CD14-positive monocyte (primary cell): Measurements from ENCODE around the gene TANC1. TPM values are rescaled to one million over a fixed set of nuclear protein-coding genes. Genes with fewer than 3 reads are reported as not detected.
"Not testable (repeated sequence)": the region's sequence is repeated elsewhere in the genome, so short reads cannot be mapped to it uniquely, and the experiment has no call there.

Experiments
- DNase-seq, 3 donors: peaks; one replicate each; pipeline ENCODE4 v3.0.0-alpha.2; 2011 to 2022
- H2AFZ ChIP-seq: 2 replicates; pipeline ENCODE4 v1.6.0; 2012; ENCODE audit warnings: mild to moderate bottlenecking, low read depth, low read length, inconsistent platforms; ENCODE audit not compliant: insufficient read depth, poor library complexity, severe bottlenecking
- H3K27ac ChIP-seq, 2 donors: 1 replicate in 1 of 2; 2 replicates in 1 of 2; pipeline ENCODE4 v1.5.1; 2012 to 2013; ENCODE audit warnings: low read length in 2 of 2, control low read depth in 1 of 2, inconsistent platforms in 1 of 2, low read depth in 1 of 2, mild to moderate bottlenecking in 1 of 2
- H3K27me3 ChIP-seq, 2 donors: one replicate each; pipeline versions ENCODE4 v1.6.0 to v1.6.1; 2011 to 2013; ENCODE audit warnings: low read length in 2 of 2; ENCODE audit not compliant: control insufficient read depth in 2 of 2, insufficient read depth in 2 of 2
- H3K36me3 ChIP-seq, 2 donors: replicated peaks in 1 of 2; 1 replicate in 1 of 2; 2 replicates in 1 of 2; pipeline versions ENCODE4 v1.5.1 to v1.6.1; 2012 to 2013; ENCODE audit warnings: low read length in 2 of 2, control low read depth in 1 of 2, inconsistent platforms in 1 of 2, mild to moderate bottlenecking in 1 of 2; ENCODE audit not compliant: insufficient read depth in 2 of 2, control insufficient read depth in 1 of 2
- H3K4me1 ChIP-seq, 2 donors: 1 replicate in 1 of 2; 2 replicates in 1 of 2; pipeline versions ENCODE4 v1.5.1 to v1.6.1; 2012 to 2013; ENCODE audit warnings: low read length in 2 of 2, control low read depth in 1 of 2, inconsistent platforms in 1 of 2, mild to moderate bottlenecking in 1 of 2, moderate library complexity in 1 of 2; ENCODE audit not compliant: insufficient read depth in 2 of 2, control insufficient read depth in 1 of 2
- H3K4me2 ChIP-seq: replicated peaks from 2 replicates; pipeline ENCODE3; 2012; ENCODE audit warnings: low read length, moderate library complexity, mild to moderate bottlenecking; ENCODE audit not compliant: poor library complexity, severe bottlenecking; ENCODE audit errors: extremely low read depth
- H3K4me3 ChIP-seq, 3 experiments: fragments of 200-600 bp in 1 of 3; sonication (generic) in 1 of 3; replicated peaks in 1 of 3; 1 replicate in 2 of 3; 2 replicates in 1 of 3; pipeline ENCODE4 v1.5.1; 2011 to 2013; ENCODE audit warnings: low read length in 3 of 3, mild to moderate bottlenecking in 3 of 3, control low read depth in 2 of 3, low read depth in 2 of 3, inconsistent platforms in 1 of 3, moderate library complexity in 1 of 3
- H3K79me2 ChIP-seq: 2 replicates; pipeline ENCODE4 v1.6.0; 2012; ENCODE audit warnings: mild to moderate bottlenecking, control low read depth, inconsistent platforms, low read length, moderate library complexity; ENCODE audit not compliant: insufficient read depth
- H3K9ac ChIP-seq: 2 replicates; pipeline ENCODE4 v1.6.0; 2017; ENCODE audit warnings: low read length, mild to moderate bottlenecking; ENCODE audit not compliant: insufficient read depth, poor library complexity, severe bottlenecking
- H3K9me3 ChIP-seq, 2 donors: replicated peaks in 1 of 2; 1 replicate in 1 of 2; 2 replicates in 1 of 2; pipeline versions ENCODE4 v1.5.1 to v1.6.1; 2012 to 2013; ENCODE audit warnings: low read length in 2 of 2, control low read depth in 1 of 2; ENCODE audit not compliant: control insufficient read depth in 1 of 2, insufficient read depth in 1 of 2
- H4K20me1 ChIP-seq: 2 replicates; pipeline ENCODE4 v1.6.0; 2012; ENCODE audit warnings: mild to moderate bottlenecking, low read length, control low read depth, moderate library complexity; ENCODE audit not compliant: insufficient read depth
- H3K27ac Mint-ChIP-seq, 7 donors: one replicate each; pipeline ENCODE4 v1.8.0; 2020; ENCODE audit warnings: mild to moderate bottlenecking in 7 of 7, mixed read lengths in 7 of 7, moderate library complexity in 6 of 7, inconsistent platforms in 2 of 7
- H3K27me3 Mint-ChIP-seq, 3 donors: one replicate each; pipeline ENCODE4 v1.8.0; 2021 to 2022; ENCODE audit warnings: low read depth in 3 of 3, mild to moderate bottlenecking in 3 of 3, mixed read lengths in 3 of 3, moderate library complexity in 3 of 3, inconsistent platforms in 1 of 3
- H3K36me3 Mint-ChIP-seq, 2 donors: one replicate each; pipeline ENCODE4 v1.8.0; 2020; ENCODE audit warnings: mixed read lengths in 2 of 2, inconsistent platforms in 1 of 2, mild to moderate bottlenecking in 1 of 2
- H3K4me1 Mint-ChIP-seq: one replicate; pipeline ENCODE4 v1.8.0; 2020; ENCODE audit warnings: mild to moderate bottlenecking, mixed read lengths
- H3K4me3 Mint-ChIP-seq, 2 donors: one replicate each; pipeline ENCODE4 v1.8.0; 2020; ENCODE audit warnings: mild to moderate bottlenecking in 2 of 2, mixed read lengths in 2 of 2, moderate library complexity in 1 of 2
- H3K9me3 Mint-ChIP-seq, 7 donors: one replicate each; pipeline ENCODE4 v1.8.0; 2020 to 2022; ENCODE audit warnings: mixed read lengths in 7 of 7, mild to moderate bottlenecking in 6 of 7, moderate library complexity in 6 of 7, inconsistent platforms in 2 of 7
- CTCF ChIP-seq: fragments of 200-600 bp; IDR thresholded peaks from one replicate; pipeline ENCODE4 v1.8.0; 2022; ENCODE audit warnings: antibody characterized with exemption, mild to moderate bottlenecking
- WGBS: methylation state at CpG from one replicate; pipeline ENCODE4 v1.1.5; 2013; ENCODE audit warnings: missing lambda C conversion rate; ENCODE audit not compliant: insufficient coverage; 5-methylcytosine and 5-hydroxymethylcytosine counted together
- intact Hi-C, 2 donors: fragments of 100-400 bp; cut with micrococcal nuclease; formaldehyde crosslinking; loops; one replicate each; pipeline versions ENCODE4 v1.15.0 to v1.15.1; 2023
- polyA plus RNA-seq, 3 donors: library from polyadenylated mRNA; depleted of rRNA in 1 of 3; unstranded in 2 of 3; stranded (reverse) in 1 of 3; fragments of 300-500 nt in 2 of 3; fragments of >200 nt in 1 of 3; fragmentation: Illumina TruSeq in 2 of 3; gene quantifications; 1 replicate in 2 of 3; 2 replicates in 1 of 3; pipeline ENCODE4 v1.2.3, GENCODE V29; 2012 to 2021

Gene TANC1
- polyA plus RNA-seq, 3 donors: 0.04 TPM; not detected in 2

- H3K9ac ChIP-seq: no peak overlapping the region
- H3K27ac Mint-ChIP-seq: no peak overlapping the region
- H3K9me3 Mint-ChIP-seq: no peaks in the 10 kb centered on the region
- no CpG with 5 or more reads among the region's 5 CpGs for WGBS
- no peak for TF ChIP-seq CTCF
- H3K9me3 ChIP-seq: no peaks in the 10 kb centered on the region
- H3K36me3 ChIP-seq: no peaks in the 10 kb centered on the region
- H3K4me1 Mint-ChIP-seq: peaks cover 14% of the 10 kb centered on the region
- H3K27me3 Mint-ChIP-seq: no peaks in the 10 kb centered on the region
- DNase-seq: peak in 1 of 3 donors; percentile 17
- no peak overlapping the region for H2AFZ ChIP-seq
- H3K36me3 Mint-ChIP-seq: no peaks in the 10 kb centered on the region
- H3K4me1 ChIP-seq: peaks cover 0 to 13% of the 10 kb centered on the region in 2 donors
- H4K20me1 ChIP-seq: no peaks in the 10 kb centered on the region
- H3K27me3 ChIP-seq: no peaks in the 10 kb centered on the region
- peak overlapping the region in 1 of 2 donors; percentile 4 for H3K27ac ChIP-seq
- no peak overlapping the region for H3K4me2 ChIP-seq
- intact Hi-C loops: no loop called here
- H3K4me3 Mint-ChIP-seq: no peak overlapping the region
- H3K79me2 ChIP-seq: no peaks in the 10 kb centered on the region
- no peak overlapping the region for H3K4me3 ChIP-seq
Observed at GRCh38 chr2:159139216-159139933, 170.9 kb downstream of the TANC1 start.

- H3K27me3 ChIP-seq: no peaks in the 10 kb centered on the region
- TF ChIP-seq CTCF: no peak
- H3K9me3 ChIP-seq: no peaks in the 10 kb centered on the region
- H3K27me3 Mint-ChIP-seq: no peaks in the 10 kb centered on the region
- no peak overlapping the region for H3K9ac ChIP-seq
- no peaks in the 10 kb centered on the region for H3K36me3 Mint-ChIP-seq
- peak overlapping the region in 1 of 7 donors; percentile 18 for H3K27ac Mint-ChIP-seq
- no peak overlapping the region for H3K4me3 Mint-ChIP-seq
- no peak overlapping the region for H3K4me2 ChIP-seq
- no peaks in the 10 kb centered on the region for H3K36me3 ChIP-seq
- no peak overlapping the region for H3K4me3 ChIP-seq
- no CpG with 5 or more reads among the region's 2 CpGs for WGBS
- H3K9me3 Mint-ChIP-seq: no peaks in the 10 kb centered on the region
- H3K4me1 ChIP-seq: peaks cover 4 to 18% of the 10 kb centered on the region in 2 donors
- no peaks in the 10 kb centered on the region for H4K20me1 ChIP-seq
- peak overlapping the region in 1 of 2 donors; percentile 4 for H3K27ac ChIP-seq
- intact Hi-C loops: no loop called here
- DNase-seq: peak; percentile 40 to 67 (median 52)
- H2AFZ ChIP-seq: no peak overlapping the region
- no peaks in the 10 kb centered on the region for H3K79me2 ChIP-seq
- H3K4me1 Mint-ChIP-seq: peaks cover 21% of the 10 kb centered on the region
Observed at GRCh38 chr2:159140070-159140769, 171.8 kb downstream of the TANC1 start.

DNA sequence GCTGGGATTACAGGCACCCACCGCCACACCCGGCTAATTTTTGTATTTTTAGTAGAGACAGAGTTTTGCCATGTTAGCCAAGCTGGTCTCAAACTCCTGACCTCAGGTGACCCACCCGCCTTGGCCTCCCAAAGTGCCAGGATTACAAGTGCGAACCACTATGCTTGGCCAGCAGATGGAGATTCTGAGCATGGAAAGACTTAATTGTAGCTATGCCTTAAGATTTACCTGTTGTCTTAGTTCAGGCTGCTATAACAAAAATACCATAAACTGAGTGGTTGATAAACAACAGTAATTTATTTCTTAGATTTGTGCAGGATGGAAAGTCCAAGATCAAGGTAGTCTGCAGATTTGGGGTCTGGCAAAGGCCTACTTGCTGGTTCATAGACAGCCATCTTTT lies 172.4 kb downstream of the TANC1 start:
- peaks cover 24% of the 10 kb centered on the region for H3K4me1 Mint-ChIP-seq
- H3K9me3 Mint-ChIP-seq, H3K36me3 ChIP-seq: not testable (repeated sequence)

More for the DNA sequence above, 172.4 kb downstream of the TANC1 start:
- H3K79me2 ChIP-seq, H3K4me3 ChIP-seq, H3K27me3 Mint-ChIP-seq, H3K4me3 Mint-ChIP-seq, H3K36me3 Mint-ChIP-seq, H3K27ac ChIP-seq, H4K20me1 ChIP-seq, intact Hi-C loops, H3K4me2 ChIP-seq, H3K27ac Mint-ChIP-seq, H3K27me3 ChIP-seq, H2AFZ ChIP-seq, H3K9me3 ChIP-seq, H3K9ac ChIP-seq, DNase-seq: not testable (repeated sequence)
- WGBS: 90% methylated on average over 4 of the region's 4 CpGs
- H3K4me1 ChIP-seq: peaks cover 7 to 22% of the 10 kb centered on the region in 2 donors
